Suprapubic skin (tissue), 4 donors: ENCODE results near the gene NTMT1. TPM values are rescaled to one million over a fixed set of nuclear protein-coding genes. Genes with fewer than 3 reads are reported as not detected.

Source experiments
- DNase-seq, 2 donors: peaks; one replicate each; pipeline ENCODE4 v3.0.0-alpha.2; 2019; ENCODE audit warnings: low spot score in 2 of 2
- H3K27ac ChIP-seq: fragments of 200-600 bp; sonication (generic); one replicate; pipeline ENCODE4 v1.5.1; 2019
- H3K27me3 ChIP-seq: fragments of 200-600 bp; sonication (generic); one replicate; pipeline ENCODE4 v1.5.1; 2019
- H3K36me3 ChIP-seq: fragments of 200-600 bp; sonication (generic); one replicate; pipeline ENCODE4 v1.5.1; 2019
- H3K4me1 ChIP-seq: fragments of 200-600 bp; sonication (generic); one replicate; pipeline ENCODE4 v1.5.1; 2019
- H3K4me3 ChIP-seq: fragments of 200-600 bp; sonication (generic); one replicate; pipeline ENCODE4 v1.5.1; 2019; ENCODE audit warnings: mild to moderate bottlenecking
- H3K9me3 ChIP-seq: fragments of 200-600 bp; sonication (generic); one replicate; pipeline ENCODE4 v1.5.1; 2019
- EP300 ChIP-seq: sonication (generic); formaldehyde crosslinking; IDR thresholded peaks from one replicate; pipeline ENCODE4 v1.6.1; 2017; ENCODE audit warnings: antibody characterized with exemption
- POLR2A ChIP-seq, 2 donors: fragments of 450-650 bp; IDR thresholded peaks; one replicate each; pipeline ENCODE4 v1.6.1; 2017; ENCODE audit warnings: antibody characterized with exemption in 2 of 2, mild to moderate bottlenecking in 2 of 2, moderate library complexity in 2 of 2
- POLR2AphosphoS5 ChIP-seq, 3 donors: sonication (generic); formaldehyde crosslinking; IDR thresholded peaks; one replicate each; pipeline ENCODE4 v1.6.1; 2017; ENCODE audit warnings: antibody characterized with exemption in 3 of 3
- WGBS: methylation state at CpG from one replicate; pipeline ENCODE4 v1.1.5; 2018; 5-methylcytosine and 5-hydroxymethylcytosine counted together
- total RNA-seq, 4 donors: library from RNA; depleted of rRNA; stranded (reverse); fragments of >200 nt; gene quantifications; one replicate each; pipeline ENCODE4 v1.1.0, GENCODE V29; 2016
- TF ChIP-seq, protein P1 (sequence below), 2 donors: fragments of 200-600 bp in 1 of 2; fragments of 450-650 bp in 1 of 2; sonication (generic) in 1 of 2; IDR thresholded peaks; one replicate each; pipeline ENCODE4 v1.5.1; 2016 to 2019; ENCODE audit warnings: antibody characterized with exemption in 2 of 2, mild to moderate bottlenecking in 1 of 2, moderate library complexity in 1 of 2

NTMT1 gene
- total RNA-seq, 4 donors from 2014 or later = 19.4 to 25.0 (median 20.8) TPM

DNA sequence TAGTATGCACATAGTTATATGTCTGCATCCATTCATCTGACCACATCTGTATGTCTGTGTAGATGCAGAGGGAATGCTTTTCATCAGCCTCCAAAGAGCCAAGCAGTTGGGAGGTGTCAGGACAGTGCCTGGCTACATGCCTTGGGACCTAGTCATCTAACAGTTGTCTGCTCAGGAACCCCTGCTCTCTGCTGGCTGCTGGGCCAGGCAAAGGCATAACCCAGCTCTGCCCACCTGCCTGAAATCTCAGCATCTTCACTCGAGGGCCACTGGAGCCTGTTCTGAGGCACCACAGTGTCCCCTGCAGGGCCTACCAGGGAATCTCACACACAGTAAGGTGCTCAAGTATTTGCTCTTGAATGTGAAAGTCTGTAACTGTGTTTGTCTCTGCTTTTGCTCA lies 8.8 kb upstream of the NTMT1 start:
- Histone ChIP-seq H3K4me1 (peaks cover 16% of the 10 kb centered on the region), H3K27me3 (peaks cover 7% of the 10 kb centered on the region), H3K9me3 (no peaks in the 10 kb centered on the region), H3K36me3 (no peaks in the 10 kb centered on the region), H3K27ac (no peak overlapping the region), H3K4me3 (no peak overlapping the region)
- WGBS = 14% methylated on average over 1 of the region's 1 CpG
- no peak for DNase-seq
- TF ChIP-seq, protein P1, sequence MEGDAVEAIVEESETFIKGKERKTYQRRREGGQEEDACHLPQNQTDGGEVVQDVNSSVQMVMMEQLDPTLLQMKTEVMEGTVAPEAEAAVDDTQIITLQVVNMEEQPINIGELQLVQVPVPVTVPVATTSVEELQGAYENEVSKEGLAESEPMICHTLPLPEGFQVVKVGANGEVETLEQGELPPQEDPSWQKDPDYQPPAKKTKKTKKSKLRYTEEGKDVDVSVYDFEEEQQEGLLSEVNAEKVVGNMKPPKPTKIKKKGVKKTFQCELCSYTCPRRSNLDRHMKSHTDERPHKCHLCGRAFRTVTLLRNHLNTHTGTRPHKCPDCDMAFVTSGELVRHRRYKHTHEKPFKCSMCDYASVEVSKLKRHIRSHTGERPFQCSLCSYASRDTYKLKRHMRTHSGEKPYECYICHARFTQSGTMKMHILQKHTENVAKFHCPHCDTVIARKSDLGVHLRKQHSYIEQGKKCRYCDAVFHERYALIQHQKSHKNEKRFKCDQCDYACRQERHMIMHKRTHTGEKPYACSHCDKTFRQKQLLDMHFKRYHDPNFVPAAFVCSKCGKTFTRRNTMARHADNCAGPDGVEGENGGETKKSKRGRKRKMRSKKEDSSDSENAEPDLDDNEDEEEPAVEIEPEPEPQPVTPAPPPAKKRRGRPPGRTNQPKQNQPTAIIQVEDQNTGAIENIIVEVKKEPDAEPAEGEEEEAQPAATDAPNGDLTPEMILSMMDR (IDR thresholded peaks at IDR 0.05) = peak in 1 of 2 donors; percentile 7
- no peak for TF ChIP-seq POLR2A (IDR thresholded peaks at IDR 0.05)

DNA sequence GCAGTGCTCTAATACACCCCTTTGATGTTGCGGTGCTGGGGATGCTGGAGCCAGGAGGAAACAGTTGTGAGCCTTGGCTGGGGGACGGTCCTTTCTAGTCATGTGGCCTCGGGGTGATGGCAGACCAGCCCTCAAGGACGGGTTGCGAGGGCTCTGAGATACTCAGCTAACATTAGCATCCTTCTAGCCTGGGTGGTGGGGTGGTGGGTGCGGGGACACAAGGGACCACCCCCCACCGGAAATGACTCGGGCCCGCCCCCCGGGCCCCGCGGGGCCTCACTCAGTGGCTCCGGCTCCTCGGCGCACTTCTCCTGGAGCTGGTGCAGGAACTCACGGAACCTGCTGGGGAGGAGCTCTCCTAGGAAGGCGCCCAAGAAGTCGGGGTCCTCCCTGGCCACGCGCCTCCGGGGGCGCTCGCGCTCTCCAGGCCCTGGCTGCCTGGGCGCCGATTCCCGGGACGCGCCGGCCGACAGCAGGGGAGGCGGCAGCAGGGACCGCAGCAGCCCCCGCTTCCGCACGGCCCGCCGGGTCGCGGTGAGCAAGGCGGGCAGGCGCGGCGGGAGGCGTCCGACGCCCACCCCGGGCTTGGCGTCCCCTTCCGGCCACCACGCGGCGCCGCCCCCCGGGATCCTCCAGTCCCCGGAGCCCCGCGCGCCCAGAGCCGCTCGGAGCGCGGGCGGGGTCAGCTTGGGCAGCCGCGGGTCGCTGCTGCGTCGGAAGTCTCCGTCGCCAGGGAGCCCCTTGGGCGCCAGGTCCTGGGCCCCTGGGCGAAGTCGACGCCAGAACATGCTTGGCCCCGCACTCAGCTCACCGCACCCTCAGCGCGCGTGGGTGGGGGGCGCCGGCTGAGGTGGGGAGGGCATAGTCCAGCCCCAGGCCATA lies 5.9 kb upstream of the NTMT1 start:
- H3K27ac ChIP-seq = peak overlapping the region; percentile 1

DNA sequence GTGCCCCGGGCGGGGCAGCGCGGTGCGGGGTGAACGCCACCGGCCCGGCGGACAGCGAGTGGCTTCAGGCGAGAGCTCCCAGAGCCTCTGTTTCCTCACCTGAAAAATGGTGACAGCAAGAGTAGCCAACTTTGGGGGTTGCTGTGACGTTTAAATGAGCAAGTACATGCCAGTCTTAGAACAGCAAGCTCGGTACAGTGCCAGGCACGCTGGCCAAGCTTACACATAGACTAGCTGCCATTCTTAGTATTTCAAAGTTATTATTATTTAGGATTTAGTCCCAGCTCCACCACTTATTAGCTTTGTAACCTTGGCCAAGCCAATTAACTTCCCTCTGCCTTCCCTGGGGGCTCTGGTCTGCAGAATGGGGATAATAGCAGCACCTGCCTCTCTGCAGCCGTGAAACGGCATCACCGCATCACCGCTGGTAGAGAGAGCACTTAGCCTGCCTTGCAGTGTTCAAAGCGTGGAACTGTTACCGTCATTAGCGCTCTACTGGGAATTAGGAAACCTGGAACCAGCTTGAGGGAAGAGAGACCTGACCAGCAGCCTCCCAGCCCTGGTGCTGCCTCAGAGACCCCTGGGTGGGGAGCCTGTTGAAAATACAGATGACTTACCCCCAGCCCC lies 5.2 kb upstream of the NTMT1 start, which contains the start of gene C9orf50:
C9orf50 (minus strand) TSS at position 433 of the 627 bp plus-strand sequence. CDS start 527 bp downstream, outside the sequence.
- WGBS = 41% methylated on average over 10 of the region's 21 CpGs
- Histone ChIP-seq H3K36me3 (no peaks in the 10 kb centered on the region), H3K27ac (peak within 1 kb of the TSS; percentile 1), H3K27me3 (peaks cover 7% of the 10 kb centered on the region), H3K4me3 (peak within 1 kb of the TSS; percentile 61), H3K4me1 (peaks cover 28% of the 10 kb centered on the region), H3K9me3 (no peaks in the 10 kb centered on the region)
- DNase-seq = no peak
- TF ChIP-seq POLR2A (IDR thresholded peaks at IDR 0.05) (no peak), EP300 (no peak), POLR2AphosphoS5 (IDR thresholded peaks at IDR 0.05) (no peak)
- TF ChIP-seq, protein P1 (IDR thresholded peaks at IDR 0.05) = no peak

More for the DNA sequence above, 5.9 kb upstream of the NTMT1 start:
- Histone ChIP-seq H3K9me3 (no peaks in the 10 kb centered on the region), H3K4me3 (peak overlapping the region; percentile 61), H3K36me3 (no peaks in the 10 kb centered on the region), H3K4me1 (peaks cover 21% of the 10 kb centered on the region), H3K27me3 (peaks cover 7% of the 10 kb centered on the region)
- WGBS = 7% methylated on average over 7 of the region's 82 CpGs
- TF ChIP-seq POLR2AphosphoS5 (IDR thresholded peaks at IDR 0.05) = no peak
- TF ChIP-seq, protein P1 (IDR thresholded peaks at IDR 0.05) = no peak
- TF ChIP-seq POLR2A (IDR thresholded peaks at IDR 0.05) = no peak
- no peak for TF ChIP-seq EP300
- no peak for DNase-seq

DNA sequence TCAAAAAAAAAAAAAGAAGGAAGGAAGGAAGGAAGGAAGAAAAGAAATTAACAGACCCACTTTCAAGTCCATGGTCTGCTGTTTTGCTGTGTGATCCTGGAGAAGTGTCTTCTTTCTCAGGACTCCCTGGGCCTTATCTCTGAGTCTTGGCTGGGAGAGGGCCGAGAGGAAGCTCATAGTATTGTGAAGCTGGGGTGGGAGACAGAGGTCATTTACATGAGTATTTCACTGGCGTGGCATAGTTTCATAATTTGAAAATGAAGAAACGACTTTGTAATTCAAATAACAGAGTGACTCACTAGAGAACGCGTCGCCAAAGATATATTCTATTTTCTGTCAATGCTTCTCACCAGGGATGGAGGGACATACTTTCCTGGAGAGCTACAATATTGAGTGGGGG lies 2.6 kb upstream of the NTMT1 start:
- no peaks in the 10 kb centered on the region for H3K9me3 ChIP-seq

More for the DNA sequence above, 2.6 kb upstream of the NTMT1 start:
- 66% methylated on average over 6 of the region's 6 CpGs for WGBS
- TF ChIP-seq, protein P1 (IDR thresholded peaks at IDR 0.05) = no peak
- TF ChIP-seq POLR2A (IDR thresholded peaks at IDR 0.05) = no peak
- TF ChIP-seq EP300 = no peak
- TF ChIP-seq POLR2AphosphoS5 (IDR thresholded peaks at IDR 0.05) = no peak
- H3K4me1 ChIP-seq = peaks cover 49% of the 10 kb centered on the region
- peaks cover 7% of the 10 kb centered on the region for H3K27me3 ChIP-seq
- no peak overlapping the region for H3K4me3 ChIP-seq
- no peaks in the 10 kb centered on the region for H3K36me3 ChIP-seq
- no peak overlapping the region for H3K27ac ChIP-seq
- DNase-seq = no peak
